Epithelial cell of umbilical artery (primary cell): ENCODE results near the gene PRR35. TPM values are rescaled to one million over a fixed set of nuclear protein-coding genes. Genes with fewer than 3 reads are reported as not detected.

Experiments
- total RNA-seq: library from RNA; depleted of rRNA; stranded (reverse); fragments of >200 nt; gene quantifications from 2 replicates; pipeline ENCODE4 v1.2.3, GENCODE V29; 2014

PRR35 gene
- under 0.01 TPM in 1 of 2 replicates, not detected in the other for total RNA-seq

DNA sequence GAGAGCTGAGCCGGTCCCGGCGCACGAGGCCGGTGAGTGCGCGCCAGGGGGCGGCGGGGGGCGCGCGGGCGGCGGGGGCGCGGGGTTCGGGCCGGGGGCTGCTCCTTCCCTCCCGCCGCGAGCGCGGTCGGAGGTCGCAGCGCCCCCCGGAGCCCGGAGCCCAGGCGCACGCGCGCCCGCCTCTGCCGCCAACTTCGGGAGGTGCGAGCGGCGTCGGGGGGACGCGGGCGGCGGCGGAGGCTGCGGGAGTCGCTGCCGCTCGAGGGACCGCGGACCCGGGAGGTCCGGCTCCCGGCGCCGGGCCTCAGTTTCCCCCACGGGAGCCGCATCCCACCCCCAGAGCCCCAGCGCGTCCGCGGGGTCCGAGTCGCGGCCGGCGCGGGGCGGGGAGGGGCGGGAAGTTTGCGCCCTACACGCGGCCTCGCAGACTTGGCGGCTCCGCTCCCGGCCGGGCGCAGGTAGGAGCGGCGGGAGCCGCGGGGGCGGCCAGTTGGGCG is at the start of gene PRR35:
PRR35 (plus strand) TSS at position 191 of the 497 bp plus-strand sequence. CDS start 2,901 bp downstream, outside the sequence.

DNA sequence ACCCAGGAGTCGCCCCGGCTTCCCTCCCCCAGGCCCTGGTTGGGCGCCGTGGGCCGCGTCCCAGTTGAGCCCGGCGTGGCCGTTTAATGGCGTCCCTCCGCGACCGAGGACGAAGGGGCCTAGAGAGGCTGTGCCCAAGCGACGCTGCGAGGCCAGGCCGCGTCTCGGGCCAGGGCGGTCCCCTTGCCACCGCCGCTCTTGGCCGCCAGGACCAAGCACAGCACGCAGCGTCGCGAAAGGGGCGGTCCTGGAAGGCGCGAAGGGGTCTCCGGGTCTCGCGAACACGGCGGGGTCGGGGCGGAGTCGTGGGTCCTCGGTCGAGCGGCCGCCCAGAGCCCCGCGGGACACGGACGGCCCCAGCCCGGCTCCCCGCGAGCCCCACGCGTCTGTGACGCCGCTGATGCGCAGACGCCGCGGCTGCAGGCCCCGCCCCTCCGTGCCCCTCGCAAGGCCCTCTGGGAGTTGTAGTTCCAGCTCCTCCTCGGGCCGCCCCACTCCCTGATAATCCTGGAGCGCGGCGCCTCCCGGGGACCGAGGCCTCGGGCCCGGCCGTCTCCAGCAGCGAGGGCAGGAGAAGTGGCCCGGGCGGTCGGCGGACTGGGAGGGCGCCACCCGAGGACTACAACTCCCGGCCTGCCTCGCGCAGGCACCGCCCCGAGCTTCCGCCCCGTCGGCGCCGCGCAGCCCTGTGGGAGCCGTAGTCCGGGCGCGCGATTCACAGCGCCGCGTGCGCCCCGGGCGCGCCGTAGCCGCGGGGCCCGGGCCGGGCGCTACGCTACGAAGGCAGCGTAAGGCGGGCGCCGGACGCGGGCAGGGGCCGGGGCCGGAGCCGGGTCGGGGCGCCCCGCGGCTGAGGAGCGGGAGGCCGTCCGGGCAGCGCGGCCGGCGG is 32.9 kb upstream of the PRR35 start, which contains the start of gene CAPN15:
CAPN15 (plus strand) TSS at position 698 of the 889 bp plus-strand sequence. CDS start 19,127 bp downstream, outside the sequence.

DNA sequence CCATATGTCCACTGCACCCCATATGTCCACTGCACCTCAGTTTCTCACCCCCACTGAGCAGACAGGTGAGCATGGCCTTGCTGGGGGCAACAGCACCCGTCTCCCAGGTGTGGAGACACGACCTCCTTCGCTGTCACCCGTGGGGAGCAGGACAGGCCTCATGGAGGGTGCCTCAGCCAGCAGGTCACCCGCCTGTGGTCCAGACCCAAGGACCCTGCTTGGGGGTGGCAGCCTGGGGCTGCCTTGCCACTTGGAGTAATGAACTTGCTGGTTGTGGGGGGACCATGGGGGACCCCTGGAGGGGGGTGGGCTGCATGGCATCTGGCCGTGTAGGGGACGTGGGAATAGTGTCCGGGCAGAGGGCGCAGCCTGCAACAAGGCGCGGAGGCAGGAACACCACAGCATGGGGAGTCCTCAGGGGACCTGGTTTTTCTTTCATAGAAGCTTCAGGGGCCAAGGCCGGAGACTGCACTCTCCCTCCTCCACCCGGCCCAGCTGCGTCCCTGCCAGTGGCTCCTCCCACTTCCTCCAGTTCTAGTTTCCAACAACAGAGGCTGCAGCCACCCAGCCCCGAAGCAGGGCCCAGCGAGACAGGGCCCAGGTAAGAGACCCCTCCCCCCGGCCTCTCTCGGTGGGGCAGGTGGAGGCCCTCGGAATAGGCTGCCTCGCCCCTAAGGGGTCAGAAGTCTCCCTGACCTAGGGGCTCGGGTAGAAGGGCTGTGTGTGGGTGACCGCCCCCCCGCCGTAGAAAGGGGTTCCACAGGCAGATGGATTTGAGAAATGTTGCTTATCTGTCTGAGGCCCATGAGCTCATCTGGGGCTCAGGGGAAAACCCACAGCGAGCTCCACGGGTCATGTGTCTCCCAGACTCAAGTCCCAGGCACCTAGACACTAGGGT is 6.5 kb downstream of the PRR35 start, which contains the start of gene NHLRC4:
NHLRC4 (plus strand) TSS at position 531 of the 898 bp plus-strand sequence. CDS start 1,043 bp downstream, outside the sequence.

DNA sequence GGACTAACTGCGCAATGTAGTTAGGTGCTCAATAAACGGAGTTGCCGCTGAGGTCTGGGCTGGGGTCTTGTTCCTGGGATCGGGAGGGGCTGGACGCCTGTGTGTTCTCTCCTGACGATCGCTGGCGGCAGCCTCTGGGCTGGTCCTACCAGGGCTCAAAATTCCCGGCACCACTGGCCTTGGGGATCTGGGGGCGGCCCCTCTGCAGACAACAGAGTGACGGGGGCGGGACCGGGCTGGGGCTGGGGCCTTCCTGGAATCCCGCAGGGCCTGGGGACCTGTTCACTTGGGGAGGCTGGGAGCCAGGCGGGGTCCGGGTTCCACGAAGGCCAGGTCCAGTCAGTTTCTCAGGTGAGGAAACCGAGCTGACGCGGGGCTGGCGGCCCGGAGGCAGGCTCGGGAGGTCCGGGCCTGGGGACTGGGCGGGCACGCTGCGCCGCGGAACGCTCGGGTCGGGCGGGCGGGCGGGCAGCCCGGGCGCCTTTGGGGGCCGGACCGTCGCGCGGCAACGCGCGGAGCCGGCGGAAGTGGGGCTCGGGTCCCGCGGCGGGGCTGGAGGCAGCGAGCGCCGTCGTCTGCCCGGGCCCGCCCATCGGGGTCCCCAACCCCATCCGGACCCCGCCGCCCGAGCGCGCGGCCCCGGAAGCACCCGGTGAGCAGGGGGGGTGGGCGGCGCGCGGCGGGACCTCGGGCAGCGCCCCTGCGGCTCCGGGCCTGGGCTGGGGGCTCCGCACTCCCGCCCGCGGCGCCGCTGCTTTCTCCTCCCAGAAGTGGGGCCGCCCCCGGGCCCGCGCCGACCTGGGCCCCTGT is 9.5 kb downstream of the PRR35 start, which contains the start of gene PIGQ:
PIGQ (plus strand) TSS at position 524 of the 810 bp plus-strand sequence. CDS start 4,107 bp downstream, outside the sequence.

DNA sequence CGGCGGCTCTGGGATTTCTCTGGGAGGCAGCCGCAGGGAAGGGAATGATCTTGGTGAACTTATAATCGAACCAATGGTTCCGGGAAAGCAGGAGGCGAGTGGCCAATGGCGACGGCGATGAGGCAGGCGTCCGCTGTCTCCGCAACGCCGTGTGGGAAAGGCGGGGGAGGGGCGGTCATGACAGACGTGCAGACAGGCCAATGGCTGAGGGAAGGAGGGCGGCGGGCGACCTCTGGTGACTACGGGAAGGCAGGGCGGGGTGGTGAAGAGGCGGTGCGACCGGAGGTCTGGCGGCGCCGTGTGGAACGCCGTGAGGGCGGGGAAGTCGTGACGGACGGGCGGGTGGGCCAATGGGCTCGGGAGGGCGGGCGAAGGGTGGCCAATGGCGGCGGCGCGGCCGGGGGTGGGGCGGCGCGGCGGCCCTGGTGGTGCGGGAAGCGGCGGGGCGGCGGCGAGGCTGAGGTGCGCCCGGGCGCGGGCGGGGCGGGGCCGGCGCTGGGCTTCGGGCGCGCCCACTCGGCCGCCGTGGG is 29.5 kb downstream of the PRR35 start, which contains the start of gene RAB40C:
RAB40C (plus strand) TSS at position 409 of the 530 bp plus-strand sequence. CDS start 226 bp downstream, outside the sequence.

Other genes starting within 250 kb of the PRR35 start
- gene AXIN1, start 207.7 kb upstream of the PRR35 start, total RNA-seq, result 18.8 and 22.9 TPM in 2 replicates
- gene MRPL28, start 189.9 kb upstream of the PRR35 start, total RNA-seq, result 111 and 136 TPM in 2 replicates
- gene PGAP6, start 178.4 kb upstream of the PRR35 start, total RNA-seq, result 78.0 and 93.9 TPM in 2 replicates
- 76.4 and 117 TPM in 2 replicates for gene NME4, start 163.2 kb upstream of the PRR35 start, total RNA-seq
- gene DECR2, start 158.5 kb upstream of the PRR35 start, total RNA-seq, result 9.0 and 17.5 TPM in 2 replicates
- 23.4 and 24.8 TPM in 2 replicates for gene RAB11FIP3, start 134.7 kb upstream of the PRR35 start, total RNA-seq
- gene CAPN15, start 32.7 kb upstream of the PRR35 start, total RNA-seq, result 30.2 and 41.9 TPM in 2 replicates
- gene NHLRC4, start 6.6 kb downstream of the PRR35 start, total RNA-seq, result 1.6 and 2.0 TPM in 2 replicates
- 23.1 and 24.2 TPM in 2 replicates for gene PIGQ, start 9.6 kb downstream of the PRR35 start, total RNA-seq
- gene RAB40C, start 29.7 kb downstream of the PRR35 start, total RNA-seq, result 8.4 and 11.1 TPM in 2 replicates
- gene WFIKKN1, start 70.6 kb downstream of the PRR35 start, total RNA-seq, result 0.15 TPM in 1 of 2 replicates, not detected in the other
- gene METTL26, start 75.9 kb downstream of the PRR35 start, total RNA-seq, result 68.7 and 115 TPM in 2 replicates
- gene MCRIP2, start 81.4 kb downstream of the PRR35 start, total RNA-seq, result 22.6 and 23.7 TPM in 2 replicates
- gene WDR90, start 89.0 kb downstream of the PRR35 start, total RNA-seq, result 8.8 and 9.4 TPM in 2 replicates
- gene RHOT2, start 107.7 kb downstream of the PRR35 start, total RNA-seq, result 32.1 and 35.7 TPM in 2 replicates
- 0.30 and 0.65 TPM in 2 replicates for gene RHBDL1, start 115.3 kb downstream of the PRR35 start, total RNA-seq
- gene STUB1, start 120.0 kb downstream of the PRR35 start, total RNA-seq, result 139 and 144 TPM in 2 replicates
- gene JMJD8, start 123.9 kb downstream of the PRR35 start, total RNA-seq, result 22.0 and 29.6 TPM in 2 replicates
- gene WDR24, start 130.0 kb downstream of the PRR35 start, total RNA-seq, result 2.6 TPM in 2 replicates
- 0.32 TPM in 1 of 2 replicates, not detected in the other for gene FBXL16, start 145.4 kb downstream of the PRR35 start, total RNA-seq
- 15.5 and 41.9 TPM in 2 replicates for gene METRN, start 154.7 kb downstream of the PRR35 start, total RNA-seq
- gene ANTKMT, start 160.8 kb downstream of the PRR35 start, total RNA-seq, result 38.3 and 43.9 TPM in 2 replicates
- 0.15 and 1.3 TPM in 2 replicates for gene CCDC78, start 166.0 kb downstream of the PRR35 start, total RNA-seq
- gene HAGHL, start 166.7 kb downstream of the PRR35 start, total RNA-seq, result 3.6 and 12.0 TPM in 2 replicates
- 27.3 and 33.6 TPM in 2 replicates for gene CIAO3, start 180.6 kb downstream of the PRR35 start, total RNA-seq
- gene MSLN, start 200.3 kb downstream of the PRR35 start, total RNA-seq, result not detected in 2 replicates
- 35.4 and 37.1 TPM in 2 replicates for gene RPUSD1, start 228.0 kb downstream of the PRR35 start, total RNA-seq
- 13.6 and 22.2 TPM in 2 replicates for gene CHTF18, start 228.2 kb downstream of the PRR35 start, total RNA-seq
- not detected in 2 replicates for gene GNG13, start 240.3 kb downstream of the PRR35 start, total RNA-seq